ENCODE measurements around the gene TMC6.
A peak's percentile ranks its signal among the peaks of the same experiment; 100 is the strongest.

Gene TMC6

DNA sequence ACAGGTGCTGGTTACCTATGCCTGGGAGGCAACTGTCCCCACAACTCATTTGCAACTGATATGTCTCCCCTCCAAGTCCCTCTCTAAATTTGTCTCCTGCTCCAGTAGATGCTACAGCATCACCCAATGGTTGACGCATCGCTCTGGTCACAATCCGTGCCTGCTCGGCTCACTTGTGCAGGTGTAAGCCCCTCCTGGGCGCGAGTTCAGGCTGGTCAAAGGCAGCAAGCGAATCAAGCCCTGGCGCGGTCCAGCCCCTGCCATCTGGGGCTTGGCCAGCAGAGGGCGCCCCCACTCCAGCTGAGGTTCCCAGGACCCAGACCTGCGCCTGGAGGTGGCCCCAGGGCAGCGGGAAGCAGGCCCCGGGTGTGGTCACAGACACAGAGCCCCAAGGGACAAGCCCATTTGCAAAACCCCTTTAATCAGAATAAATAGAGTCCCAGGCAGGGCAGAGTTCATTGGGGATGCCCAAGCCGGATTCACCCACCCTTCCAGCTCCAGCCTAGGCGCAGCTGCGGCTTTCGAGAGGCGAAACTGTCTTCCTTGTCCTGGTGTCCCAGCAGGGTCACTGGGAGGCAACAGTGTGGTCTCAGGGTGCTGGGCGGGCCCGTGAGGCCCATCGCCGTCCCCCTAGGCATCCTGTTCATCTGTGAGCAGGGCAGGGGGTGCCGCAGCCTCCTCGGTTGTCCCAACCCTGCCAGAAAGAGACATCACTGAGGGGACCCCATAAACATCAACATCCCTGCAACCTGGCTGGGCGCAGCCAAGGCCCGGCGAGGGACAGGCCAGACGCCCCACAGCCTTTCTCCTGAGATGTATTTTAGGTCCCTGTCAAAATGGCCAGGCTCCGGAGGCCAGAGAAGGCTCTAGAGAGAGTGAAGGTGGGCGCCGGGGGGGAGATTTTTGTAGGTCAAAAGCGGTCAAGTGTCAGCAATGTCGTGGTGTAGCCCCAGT lies 15.8 kb downstream of the TMC6 start:
- TF ChIP-seq, protein P1, sequence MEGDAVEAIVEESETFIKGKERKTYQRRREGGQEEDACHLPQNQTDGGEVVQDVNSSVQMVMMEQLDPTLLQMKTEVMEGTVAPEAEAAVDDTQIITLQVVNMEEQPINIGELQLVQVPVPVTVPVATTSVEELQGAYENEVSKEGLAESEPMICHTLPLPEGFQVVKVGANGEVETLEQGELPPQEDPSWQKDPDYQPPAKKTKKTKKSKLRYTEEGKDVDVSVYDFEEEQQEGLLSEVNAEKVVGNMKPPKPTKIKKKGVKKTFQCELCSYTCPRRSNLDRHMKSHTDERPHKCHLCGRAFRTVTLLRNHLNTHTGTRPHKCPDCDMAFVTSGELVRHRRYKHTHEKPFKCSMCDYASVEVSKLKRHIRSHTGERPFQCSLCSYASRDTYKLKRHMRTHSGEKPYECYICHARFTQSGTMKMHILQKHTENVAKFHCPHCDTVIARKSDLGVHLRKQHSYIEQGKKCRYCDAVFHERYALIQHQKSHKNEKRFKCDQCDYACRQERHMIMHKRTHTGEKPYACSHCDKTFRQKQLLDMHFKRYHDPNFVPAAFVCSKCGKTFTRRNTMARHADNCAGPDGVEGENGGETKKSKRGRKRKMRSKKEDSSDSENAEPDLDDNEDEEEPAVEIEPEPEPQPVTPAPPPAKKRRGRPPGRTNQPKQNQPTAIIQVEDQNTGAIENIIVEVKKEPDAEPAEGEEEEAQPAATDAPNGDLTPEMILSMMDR (IDR thresholded peaks at IDR 0.05): peak; percentile 99
- H3K27me3 Mint-ChIP-seq (ENCODE audit: low read depth, poor library complexity): no peaks in the 10 kb centered on the region
- no peaks in the 10 kb centered on the region for H3K9me3 Mint-ChIP-seq
- peaks cover 29% of the 10 kb centered on the region for H3K4me1 Mint-ChIP-seq
- DNase-seq: peak; percentile 94
- H3K36me3 Mint-ChIP-seq (ENCODE audit: low read depth): peaks cover 41% of the 10 kb centered on the region
- no peak overlapping the region for H3K4me3 Mint-ChIP-seq
- H3K27ac Mint-ChIP-seq: no peak overlapping the region

- Mint-ChIP-seq H3K36me3 (ENCODE audit: low read depth) (peaks cover 50% of the 10 kb centered on the region), H3K9me3 (no peaks in the 10 kb centered on the region), H3K4me1 (peaks cover 26% of the 10 kb centered on the region), H3K27me3 (ENCODE audit: low read depth, poor library complexity) (no peaks in the 10 kb centered on the region), H3K4me3 (no peak overlapping the region), H3K27ac (no peak overlapping the region)
- TF ChIP-seq, protein P1 (IDR thresholded peaks at IDR 0.05): no peak
- no peak for DNase-seq
Observed at GRCh38 chr17:78111727-78112517, 16.6 kb downstream of the TMC6 start.

DNA sequence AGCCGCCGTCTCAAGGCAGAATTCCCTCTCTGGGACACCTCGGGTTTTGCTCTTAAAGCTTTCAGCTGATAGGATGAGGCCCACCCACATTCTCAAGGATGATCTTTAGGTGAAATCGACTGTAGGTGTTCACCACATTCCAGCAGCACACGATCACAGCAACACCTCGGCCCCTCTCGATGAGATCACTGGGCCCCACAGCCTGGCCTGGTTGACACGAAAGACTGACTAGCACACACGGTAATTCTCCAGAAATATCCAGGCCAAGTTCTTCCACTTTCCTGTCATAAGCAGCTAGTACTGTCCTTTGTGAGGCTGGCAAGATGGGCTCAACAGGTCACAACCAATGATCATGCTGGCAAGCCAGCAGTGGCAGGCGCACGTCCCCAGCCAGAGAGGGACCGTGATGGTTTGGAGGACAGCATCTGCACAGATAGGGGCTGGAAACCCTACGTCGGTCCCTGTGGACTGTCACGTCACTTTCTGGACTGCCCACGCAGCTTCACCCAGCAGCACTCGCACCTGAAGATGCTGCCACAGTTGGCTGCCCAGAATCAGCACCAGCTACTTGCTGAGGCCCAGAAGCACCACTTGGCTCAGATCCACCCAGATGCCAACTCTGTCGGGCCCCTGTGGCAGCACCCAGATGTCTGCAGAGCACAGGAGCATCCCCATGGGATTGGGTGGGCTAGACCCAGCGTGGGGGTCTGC lies 17.4 kb downstream of the TMC6 start:
- H3K9me3 Mint-ChIP-seq: no peaks in the 10 kb centered on the region
- no peak for DNase-seq
- peaks cover 51% of the 10 kb centered on the region for H3K36me3 Mint-ChIP-seq (ENCODE audit: low read depth)
- H3K27me3 Mint-ChIP-seq (ENCODE audit: low read depth, poor library complexity): no peaks in the 10 kb centered on the region
- no peak overlapping the region for H3K27ac Mint-ChIP-seq
- TF ChIP-seq, protein P1 (IDR thresholded peaks at IDR 0.05): no peak
- peaks cover 23% of the 10 kb centered on the region for H3K4me1 Mint-ChIP-seq
- H3K4me3 Mint-ChIP-seq: no peak overlapping the region

- Mint-ChIP-seq H3K9me3 (no peaks in the 10 kb centered on the region), H3K36me3 (ENCODE audit: low read depth) (peaks cover 51% of the 10 kb centered on the region), H3K4me1 (peaks cover 23% of the 10 kb centered on the region), H3K4me3 (no peak overlapping the region), H3K27ac (peak overlapping the region; percentile 87), H3K27me3 (ENCODE audit: low read depth, poor library complexity) (no peaks in the 10 kb centered on the region)
- DNase-seq: no peak
- TF ChIP-seq, protein P1 (IDR thresholded peaks at IDR 0.05): no peak
Observed at GRCh38 chr17:78110363-78111015, 18.1 kb downstream of the TMC6 start.

- H3K36me3 Mint-ChIP-seq (ENCODE audit: low read depth): peaks cover 58% of the 10 kb centered on the region
- H3K4me3 Mint-ChIP-seq: no peak overlapping the region
- DNase-seq: no peak
- no peak overlapping the region for H3K27ac Mint-ChIP-seq
- no peaks in the 10 kb centered on the region for H3K9me3 Mint-ChIP-seq
- peaks cover 28% of the 10 kb centered on the region for H3K4me1 Mint-ChIP-seq
- H3K27me3 Mint-ChIP-seq (ENCODE audit: low read depth, poor library complexity): no peaks in the 10 kb centered on the region
- TF ChIP-seq, protein P1 (IDR thresholded peaks at IDR 0.05): no peak
Observed at GRCh38 chr17:78109489-78109761, 19.1 kb downstream of the TMC6 start.

Measured in nephron progenitor cell (in vitro differentiated cells).